ENCODE data around the gene LMTK3.
A peak's percentile ranks its signal among the peaks of the same experiment; 100 is the strongest.

The LMTK3 gene, protein sequence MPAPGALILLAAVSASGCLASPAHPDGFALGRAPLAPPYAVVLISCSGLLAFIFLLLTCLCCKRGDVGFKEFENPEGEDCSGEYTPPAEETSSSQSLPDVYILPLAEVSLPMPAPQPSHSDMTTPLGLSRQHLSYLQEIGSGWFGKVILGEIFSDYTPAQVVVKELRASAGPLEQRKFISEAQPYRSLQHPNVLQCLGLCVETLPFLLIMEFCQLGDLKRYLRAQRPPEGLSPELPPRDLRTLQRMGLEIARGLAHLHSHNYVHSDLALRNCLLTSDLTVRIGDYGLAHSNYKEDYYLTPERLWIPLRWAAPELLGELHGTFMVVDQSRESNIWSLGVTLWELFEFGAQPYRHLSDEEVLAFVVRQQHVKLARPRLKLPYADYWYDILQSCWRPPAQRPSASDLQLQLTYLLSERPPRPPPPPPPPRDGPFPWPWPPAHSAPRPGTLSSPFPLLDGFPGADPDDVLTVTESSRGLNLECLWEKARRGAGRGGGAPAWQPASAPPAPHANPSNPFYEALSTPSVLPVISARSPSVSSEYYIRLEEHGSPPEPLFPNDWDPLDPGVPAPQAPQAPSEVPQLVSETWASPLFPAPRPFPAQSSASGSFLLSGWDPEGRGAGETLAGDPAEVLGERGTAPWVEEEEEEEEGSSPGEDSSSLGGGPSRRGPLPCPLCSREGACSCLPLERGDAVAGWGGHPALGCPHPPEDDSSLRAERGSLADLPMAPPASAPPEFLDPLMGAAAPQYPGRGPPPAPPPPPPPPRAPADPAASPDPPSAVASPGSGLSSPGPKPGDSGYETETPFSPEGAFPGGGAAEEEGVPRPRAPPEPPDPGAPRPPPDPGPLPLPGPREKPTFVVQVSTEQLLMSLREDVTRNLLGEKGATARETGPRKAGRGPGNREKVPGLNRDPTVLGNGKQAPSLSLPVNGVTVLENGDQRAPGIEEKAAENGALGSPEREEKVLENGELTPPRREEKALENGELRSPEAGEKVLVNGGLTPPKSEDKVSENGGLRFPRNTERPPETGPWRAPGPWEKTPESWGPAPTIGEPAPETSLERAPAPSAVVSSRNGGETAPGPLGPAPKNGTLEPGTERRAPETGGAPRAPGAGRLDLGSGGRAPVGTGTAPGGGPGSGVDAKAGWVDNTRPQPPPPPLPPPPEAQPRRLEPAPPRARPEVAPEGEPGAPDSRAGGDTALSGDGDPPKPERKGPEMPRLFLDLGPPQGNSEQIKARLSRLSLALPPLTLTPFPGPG (N-terminal part only)

DNA sequence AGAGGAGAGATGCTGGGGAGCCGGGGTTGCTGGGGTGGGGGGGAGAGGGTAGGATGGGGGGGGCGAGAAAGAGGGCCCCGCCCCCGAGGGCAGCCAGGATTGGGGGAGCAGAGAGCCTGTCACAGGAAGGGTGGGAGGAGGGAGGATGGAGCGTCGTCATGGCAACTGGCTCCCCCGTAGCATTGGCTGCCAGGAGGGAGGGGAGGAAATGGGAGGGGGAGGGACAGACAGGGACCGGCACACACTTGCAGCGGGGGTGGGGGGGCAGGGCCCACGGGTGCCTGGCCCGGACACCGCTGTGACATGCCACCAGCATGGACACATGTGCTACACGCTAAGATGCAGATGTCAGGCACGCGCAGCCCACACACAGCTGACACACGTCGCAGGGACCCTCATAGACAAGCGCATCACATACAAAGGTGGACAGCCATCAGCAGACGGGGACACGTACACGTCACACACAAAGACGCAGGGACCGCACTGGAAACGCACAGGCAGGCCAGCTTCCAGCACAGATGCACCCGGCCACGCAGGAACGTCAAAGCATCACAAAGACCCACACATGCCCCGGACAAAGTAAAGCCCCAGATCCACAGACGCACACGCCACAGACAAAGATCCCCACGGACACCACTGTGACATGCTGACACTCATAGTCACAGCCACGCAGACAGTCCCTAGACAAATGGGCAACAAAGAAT lies at the start of gene LMTK3:
Gene LMTK3 (minus strand): TSS at position 36 of the 704 bp plus-strand sequence. CDS start 259 bp downstream, outside the sequence.
- no peak for DNase-seq (ENCODE audit: low spot score)

DNA sequence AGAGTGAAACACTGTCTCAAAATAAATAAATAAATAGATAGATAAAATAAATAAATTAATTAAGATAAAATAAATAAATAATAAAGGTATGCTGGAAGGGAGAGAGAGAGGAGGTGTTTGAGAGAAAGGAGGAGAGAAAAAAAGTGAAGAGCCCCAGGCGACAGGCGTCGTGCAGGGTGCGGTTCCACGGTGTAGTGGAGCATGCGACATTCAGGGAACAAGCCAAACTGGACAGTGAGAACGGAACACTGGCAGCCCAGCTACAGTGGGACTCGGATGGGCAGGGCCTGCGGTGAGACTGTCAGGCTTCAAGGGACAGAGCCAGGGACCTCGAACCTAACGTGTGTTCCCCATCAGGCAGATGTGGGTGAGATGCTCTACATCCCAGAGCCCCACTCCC lies 49.8 kb upstream of the LMTK3 start:
- DNase-seq (ENCODE audit: low spot score) = no peak

DNA sequence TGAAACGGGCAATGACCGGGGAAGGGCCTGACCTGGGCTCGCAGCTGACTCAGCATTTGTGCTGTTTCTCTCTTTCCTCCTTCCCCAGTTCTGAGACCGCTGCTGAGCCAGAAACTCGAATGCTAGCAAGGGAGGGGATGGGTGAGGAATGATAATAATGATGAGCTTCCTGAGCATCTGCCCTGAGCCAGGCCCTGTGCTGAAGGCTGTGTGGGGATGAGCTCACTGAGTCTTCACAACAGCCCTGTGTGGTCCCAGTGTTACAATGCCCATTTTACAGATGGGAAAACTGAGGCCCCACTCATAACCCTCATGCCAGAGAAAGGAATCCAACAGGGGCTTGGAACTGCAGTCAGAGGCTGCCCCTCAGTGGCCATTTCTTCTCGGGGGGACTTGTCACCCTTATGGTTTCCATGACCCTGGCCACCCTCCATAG lies 48.5 kb upstream of the LMTK3 start:
- DNase-seq (ENCODE audit: low spot score) = no peak

DNA sequence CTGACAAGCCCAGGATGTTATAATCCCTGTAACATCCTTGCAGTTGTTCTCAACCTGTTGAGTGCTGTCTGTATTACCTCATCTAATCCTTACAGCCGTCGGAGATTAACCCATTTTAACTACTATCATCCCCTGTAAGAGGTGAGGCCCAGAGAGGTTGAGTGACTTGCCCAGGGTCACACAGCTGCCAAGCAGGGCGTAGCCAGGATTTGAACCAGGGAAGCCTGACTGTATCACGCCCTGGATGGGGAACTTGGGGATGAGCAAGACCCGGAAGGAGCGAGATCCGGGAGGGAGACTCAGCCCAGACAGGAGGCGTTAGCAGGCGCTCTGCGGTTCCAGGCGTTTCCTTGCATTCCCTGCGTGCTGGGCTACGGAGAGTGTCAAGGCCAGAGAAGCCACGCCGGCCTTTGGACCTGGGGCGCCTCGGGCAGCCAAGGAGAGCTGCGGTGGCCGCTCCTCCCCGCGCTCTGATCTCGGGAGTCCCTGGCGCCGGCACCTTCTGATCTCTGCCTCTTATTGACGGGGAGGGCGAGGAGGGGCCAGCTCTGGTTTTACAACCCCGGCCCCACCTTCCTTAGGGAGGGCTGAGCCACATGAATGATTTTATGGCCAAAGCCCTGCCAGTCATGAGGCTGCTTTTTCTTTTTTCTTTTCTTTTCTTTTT lies 46.5 kb upstream of the LMTK3 start:
- peak; percentile 81 for DNase-seq (ENCODE audit: low spot score)

DNA sequence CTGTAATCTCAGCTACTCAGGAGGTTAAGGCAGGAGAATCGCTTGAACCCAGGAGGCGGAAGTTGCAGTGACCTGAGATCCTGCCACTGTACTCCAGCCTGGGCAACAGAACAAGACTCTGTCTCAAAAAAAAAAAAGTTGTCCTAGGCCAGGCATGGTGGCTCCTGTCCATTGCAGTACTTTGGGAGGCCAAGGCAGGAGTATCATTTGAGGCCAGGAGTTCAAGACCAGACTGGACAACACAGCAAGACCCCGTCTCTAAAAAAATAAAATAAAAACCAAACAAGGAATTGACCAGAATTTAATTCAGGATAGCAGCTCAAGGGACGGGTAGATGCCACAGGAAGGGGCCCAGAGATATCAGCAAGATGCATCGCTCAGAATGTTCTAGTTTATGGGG lies 45.2 kb upstream of the LMTK3 start:
- no peak for DNase-seq (ENCODE audit: low spot score)

DNA sequence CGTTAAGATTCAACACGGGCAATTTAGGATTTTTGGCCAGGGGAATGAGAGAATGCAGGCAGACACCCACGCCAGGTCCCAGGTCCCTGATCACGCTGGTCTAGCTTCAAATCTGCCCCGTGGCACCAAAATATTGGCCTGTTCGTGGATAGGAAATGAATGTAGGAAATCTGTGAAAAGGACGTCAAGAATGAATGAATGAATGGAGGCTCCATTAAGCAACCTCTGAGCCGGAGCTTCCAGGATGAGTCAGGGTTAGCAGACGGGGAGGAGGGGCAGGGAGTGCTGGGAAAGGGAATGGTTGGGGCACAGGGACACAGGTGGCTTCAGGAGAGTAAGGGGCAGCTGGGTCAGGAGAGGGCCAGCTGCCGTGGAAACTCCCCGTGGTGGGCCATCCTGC lies 44.5 kb upstream of the LMTK3 start:
- DNase-seq (ENCODE audit: low spot score) = peak; percentile 76

DNA sequence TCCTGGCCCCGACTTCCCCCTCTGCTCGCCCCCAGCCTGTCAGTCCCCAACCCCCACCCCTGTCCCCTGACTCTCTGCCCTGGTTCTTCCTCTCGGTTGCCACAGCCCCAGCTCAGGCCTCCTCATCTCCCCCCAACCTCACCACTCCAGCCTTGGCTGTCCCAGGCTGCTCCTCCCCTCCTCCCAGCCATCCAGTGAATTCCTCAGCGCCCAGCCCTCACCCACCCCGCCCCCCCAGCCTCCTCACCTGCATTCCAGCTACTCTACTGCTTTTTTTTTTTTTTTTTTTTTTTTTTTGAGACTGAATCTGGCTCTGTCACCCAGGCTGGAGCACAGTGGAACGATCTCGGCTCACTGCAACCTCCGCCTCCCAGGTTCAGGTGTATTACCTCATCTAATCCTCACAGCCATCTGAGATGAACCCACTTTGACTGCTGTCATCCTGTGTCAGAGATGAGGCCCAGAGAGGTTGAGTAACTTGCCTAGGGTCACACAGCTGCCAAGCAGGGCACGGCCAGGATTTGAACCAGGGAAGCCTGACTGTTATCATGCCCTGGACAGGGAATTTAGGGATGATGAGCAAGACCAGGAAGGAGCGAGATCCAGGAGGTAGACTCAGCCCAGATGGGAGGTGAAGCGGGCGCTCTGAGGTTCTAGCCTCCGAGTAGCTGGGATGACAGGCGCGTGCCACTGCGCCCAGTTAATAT lies 42.9 kb upstream of the LMTK3 start:
- DNase-seq (ENCODE audit: low spot score) = no peak

DNA sequence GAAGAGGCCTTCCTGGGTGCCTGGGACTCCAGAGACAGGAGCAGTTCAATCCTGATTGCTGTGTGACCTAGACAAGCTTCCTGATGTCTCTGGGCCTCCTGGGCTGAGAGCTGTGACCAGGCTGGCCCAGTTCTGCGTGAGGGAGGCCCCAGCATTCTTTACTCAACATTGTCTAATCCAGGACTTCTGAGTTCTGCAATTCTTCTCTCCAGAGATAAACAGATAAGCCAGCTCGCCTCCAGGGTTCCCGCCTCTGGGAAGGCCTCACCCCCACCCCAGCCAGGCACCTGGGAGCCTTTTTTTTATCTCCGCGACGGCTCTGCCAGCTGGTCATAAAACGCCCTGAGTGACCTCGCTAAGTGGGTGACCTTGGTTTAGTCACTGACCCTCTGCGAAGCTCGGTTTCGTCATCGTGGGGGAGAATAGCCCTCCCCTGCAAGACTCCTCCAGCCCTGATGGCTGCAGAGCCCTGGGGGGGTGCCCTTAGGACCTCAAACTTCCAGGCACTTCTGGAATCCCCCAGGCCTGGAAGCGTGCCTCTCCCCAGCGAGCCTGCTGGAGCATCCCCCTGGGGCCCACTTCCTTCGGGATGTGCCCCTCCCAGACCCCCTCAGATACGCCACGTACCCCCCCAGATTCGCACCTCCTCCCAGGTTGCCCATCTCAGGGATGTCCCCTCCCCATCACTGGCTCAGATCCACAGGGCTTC lies 42.2 kb upstream of the LMTK3 start:
- peak; percentile 41 for DNase-seq (ENCODE audit: low spot score)

DNA sequence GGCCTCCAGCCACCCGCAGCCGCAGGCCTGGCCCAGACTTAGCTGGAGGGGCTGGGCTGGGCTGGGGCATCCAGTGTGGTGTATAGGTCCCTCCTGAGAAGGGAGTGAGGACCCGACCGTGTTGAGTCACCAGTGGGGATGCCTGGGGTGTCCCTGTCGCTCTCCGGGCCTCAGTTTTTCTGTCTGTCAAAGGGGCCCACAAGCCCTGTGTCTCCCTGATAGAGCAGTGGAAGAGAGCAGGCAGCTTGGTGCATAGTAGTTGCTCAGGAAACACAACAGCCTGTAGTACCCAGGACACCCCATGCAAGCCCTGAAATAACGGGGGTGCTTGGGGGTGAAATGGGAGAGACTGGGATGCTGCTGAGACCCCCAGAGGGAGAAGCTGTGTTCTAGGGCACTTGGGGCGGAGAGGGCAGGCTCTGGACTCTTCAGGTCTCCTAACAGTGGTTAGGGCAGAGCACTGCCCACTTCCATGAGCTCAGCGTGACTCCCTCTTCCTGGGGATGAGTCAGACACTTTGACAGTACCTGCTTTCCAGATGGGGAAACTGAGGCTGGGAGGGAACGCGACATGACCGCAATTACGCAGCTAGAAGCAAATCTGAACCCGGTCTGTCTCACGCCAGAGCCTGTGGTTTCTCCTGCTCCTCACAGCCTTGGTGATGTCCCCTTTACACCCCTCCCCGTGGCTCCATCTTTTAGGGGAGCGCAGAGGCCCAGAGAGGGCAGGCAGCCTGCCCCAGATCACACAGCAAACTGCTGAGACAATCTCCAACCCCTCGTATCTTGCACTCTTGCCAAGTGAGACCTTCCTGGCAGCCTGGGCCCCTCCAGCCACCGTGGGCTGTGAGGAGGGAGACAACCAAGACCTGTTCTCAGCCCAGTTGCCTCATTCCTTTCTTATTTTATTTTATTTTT lies 41.0 kb upstream of the LMTK3 start:
- DNase-seq (ENCODE audit: low spot score) = no peak

DNA sequence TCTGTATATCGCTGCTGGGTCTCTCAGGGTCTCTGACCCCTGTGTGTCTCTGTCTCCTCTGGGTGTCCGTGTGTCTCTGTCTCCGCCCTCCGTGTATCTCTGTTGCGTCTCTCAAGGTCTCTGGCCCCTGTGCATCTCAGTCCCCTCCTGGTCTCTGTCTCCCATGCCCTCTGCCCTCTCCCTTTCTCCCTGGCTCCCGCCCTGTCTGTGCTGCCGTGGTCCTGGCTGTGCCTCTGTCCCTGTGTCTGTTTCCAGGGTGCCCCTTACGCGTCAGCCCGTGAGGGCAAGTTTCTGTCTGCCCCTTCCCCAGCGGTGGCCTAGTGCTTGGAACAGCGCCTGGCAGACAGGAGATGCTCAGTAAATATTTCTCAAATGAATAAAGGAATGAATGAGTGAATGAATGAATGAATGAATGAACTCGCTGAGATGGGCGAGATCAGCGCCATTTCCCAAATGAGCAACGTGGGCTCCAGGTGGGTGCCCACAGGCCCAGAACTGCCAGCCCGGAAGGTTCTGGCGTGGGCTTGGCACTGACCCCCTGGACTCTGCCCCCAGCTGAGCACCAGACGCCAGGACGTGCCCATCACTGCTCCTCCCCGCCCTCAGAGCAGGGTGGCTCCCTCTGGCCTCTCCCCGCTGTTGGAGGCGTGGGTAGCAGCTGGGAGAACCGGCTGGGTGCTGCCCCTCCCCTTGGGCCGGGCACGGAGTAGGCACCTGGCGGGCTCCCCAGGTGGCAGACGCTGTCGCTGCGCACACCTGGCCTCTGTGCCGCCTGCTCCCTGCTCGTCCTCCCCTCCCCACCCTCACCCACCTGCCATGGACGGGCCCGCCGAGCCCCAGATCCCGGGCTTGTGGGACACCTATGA lies 40.0 kb upstream of the LMTK3 start, which contains the start of gene SULT2B1:
Gene SULT2B1 (plus strand): TSS at position 736 of the 866 bp plus-strand sequence. CDS start 81 bp downstream, at position 817.
- DNase-seq (ENCODE audit: low spot score) = no peak

DNA sequence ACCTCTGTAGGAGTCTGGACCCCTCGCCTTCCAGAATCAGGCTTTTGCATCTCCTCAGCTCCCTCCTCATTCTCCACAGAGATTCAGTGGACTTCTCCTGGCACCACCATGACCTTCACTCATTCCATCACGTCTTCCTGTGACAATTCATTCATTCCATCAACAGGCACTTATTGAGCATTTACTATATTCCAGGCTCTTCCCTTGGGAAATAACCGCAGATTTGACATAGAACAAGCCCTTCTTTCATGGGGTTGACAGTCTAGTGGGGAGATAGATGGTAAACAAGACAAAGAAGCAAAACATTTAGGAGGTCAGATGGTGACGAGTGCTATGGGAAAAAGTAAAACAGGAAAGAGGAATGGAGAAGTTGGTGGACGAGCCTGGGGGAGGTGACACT lies 37.7 kb upstream of the LMTK3 start:
- DNase-seq (ENCODE audit: low spot score) = no peak

DNA sequence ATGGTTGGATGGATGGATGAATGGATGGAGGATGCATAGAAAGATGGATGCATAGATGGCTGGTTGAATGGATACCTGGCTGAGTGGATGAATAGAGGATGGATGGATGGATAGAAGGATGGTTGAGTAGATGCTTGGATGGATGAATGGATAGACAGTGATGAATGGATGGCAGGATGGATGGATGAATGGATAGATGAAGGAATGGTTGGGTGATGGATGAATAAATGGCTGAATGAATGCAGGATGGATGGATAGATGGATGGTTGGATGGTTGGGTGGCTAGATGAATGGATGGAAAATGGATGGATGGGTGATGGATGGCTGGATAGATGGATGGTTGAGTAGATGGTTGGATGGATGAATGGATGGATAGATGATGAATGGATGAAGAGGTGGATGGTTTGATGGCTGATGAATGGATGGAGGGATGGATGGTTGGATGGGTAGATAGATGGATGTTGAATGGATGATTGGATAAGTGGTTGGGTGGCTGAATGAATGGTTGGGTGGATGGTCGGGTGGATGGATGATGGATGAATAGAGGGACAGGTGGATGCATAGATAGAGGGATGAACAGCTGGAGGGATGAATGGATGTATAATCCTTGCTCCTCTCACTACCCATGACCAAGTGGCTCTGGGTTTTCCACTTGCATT lies 36.7 kb upstream of the LMTK3 start:
- DNase-seq (ENCODE audit: low spot score) = no peak

DNA sequence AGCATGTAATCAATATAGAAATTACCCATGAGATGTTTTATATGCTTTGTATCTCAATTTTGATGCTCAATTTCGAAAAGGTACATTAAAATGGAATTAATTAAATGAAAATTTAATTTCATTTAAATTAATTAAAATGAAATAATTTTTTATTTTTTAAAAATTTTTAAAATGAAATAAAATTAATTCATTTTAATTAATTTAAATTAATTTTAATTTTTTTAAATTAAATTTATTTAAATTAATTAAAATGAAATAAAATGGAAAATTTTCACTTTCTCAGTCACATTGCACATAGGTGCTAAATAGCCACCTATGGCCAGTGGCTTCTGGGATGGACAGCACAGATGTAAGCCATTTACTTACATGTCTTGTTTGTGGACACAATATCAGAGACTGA lies 36.1 kb upstream of the LMTK3 start:
- no peak for DNase-seq (ENCODE audit: low spot score)

DNA sequence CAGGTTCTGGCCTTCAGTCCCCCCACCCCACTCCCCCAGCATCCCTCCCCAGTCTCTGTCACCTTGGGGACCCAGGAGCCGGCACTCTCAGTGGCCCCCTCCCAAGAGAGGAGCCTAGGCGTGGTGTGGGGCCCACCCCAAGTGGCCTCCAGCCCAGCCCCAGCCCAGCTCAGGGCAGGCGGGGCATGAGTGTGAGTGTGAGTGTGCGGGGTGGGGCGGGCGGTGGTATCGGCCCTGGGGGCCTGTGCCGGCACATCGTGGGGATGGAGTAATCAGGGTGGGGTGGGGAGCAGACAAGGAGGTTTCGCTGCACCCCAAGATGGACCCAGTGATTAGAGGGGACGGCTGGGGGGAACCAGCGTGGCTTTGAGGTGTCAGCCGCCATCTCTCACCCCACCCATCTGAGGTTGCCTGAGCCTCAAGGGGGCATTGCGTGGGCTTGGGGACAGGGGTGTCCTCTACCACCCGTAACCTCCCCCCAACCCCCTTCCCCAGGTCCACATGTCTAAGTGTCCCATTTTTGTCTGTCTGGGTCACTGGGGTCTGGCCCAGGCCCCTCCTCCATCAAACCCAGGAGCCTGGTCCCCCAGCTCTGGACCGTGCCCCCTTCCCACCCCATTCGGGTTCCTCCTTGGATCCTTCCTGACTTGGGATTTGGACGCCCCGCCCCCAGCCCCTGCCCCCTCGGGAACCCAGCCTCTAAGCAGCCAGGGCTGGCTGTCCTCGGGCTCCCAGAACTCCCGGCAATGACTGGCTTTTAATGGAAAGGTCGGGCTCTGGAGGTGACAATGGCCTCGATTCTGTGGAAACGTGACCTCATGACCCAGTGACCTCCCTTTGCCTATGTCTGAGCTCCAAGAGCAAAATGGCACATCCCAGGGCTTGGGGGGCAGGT lies 33.5 kb upstream of the LMTK3 start:
- DNase-seq (ENCODE audit: low spot score) = peak; percentile 2

DNA sequence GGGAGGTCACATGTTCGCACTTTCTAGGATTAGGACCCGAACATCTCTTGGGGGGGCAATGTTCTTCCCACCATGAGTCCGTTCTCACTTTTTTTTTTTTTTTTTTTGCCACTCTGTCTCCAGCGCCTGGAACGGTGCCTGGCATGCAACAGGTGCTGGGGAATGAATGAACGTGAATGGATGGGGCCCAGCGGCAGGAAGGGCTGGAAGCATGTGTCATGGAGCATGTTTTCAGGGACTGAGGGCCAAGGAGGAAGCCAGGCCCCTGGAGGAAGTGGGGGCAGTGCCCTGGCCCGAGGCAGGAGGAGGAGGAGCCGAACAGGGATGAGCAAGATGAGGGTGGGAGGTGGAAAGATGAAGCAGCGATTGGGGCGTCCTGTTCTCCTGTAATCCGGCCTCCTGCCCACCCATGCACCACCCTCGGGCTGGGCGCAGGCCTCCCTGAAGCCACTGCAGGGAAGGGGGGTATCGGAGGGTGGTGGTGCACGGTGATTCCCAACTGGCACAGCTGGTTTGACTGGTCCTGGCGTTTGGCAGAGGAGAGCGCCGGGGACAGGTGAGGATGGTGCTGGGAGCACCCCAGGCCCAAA lies 31.6 kb upstream of the LMTK3 start:
- peak; percentile 64 for DNase-seq (ENCODE audit: low spot score)

DNA sequence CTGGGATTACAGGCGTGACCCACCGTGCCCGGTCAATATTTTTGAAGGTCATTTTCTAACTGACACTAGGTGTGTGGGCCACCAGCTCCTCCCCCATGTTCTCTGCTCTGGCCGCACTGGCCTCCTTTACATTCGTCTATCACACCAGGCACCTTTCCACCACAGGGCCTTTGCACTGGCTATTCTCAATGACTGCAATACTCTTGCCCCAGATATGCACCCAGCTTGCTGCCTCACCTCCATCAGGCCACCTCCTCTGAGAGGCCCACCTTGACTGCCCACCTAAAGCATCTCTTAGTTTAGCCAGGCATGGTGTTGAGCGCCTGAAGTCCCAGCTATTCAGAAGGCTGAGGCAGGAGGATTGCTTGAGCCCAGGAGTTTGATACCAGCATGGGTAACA lies 30.2 kb upstream of the LMTK3 start:
- DNase-seq (ENCODE audit: low spot score) = no peak

Measured in GM03348 (cell line).